Fibroblast of skin of right quadriceps (primary cell): ENCODE results near the gene NLRP6.
A peak's percentile ranks its signal among the peaks of the same experiment; 100 is the strongest.
"Not testable (repeated sequence)": the region's sequence is repeated elsewhere in the genome, so short reads cannot be mapped to it uniquely, and the experiment has no call there.

ENCODE experiments used
- DNase-seq: peaks from one replicate; pipeline ENCODE4 v3.0.0-alpha.2; 2013

Gene NLRP6

GRCh38 chr11:282630-283360 lies 4.6 kb downstream of the NLRP6 start:
- DNase-seq: no peak

DNA sequence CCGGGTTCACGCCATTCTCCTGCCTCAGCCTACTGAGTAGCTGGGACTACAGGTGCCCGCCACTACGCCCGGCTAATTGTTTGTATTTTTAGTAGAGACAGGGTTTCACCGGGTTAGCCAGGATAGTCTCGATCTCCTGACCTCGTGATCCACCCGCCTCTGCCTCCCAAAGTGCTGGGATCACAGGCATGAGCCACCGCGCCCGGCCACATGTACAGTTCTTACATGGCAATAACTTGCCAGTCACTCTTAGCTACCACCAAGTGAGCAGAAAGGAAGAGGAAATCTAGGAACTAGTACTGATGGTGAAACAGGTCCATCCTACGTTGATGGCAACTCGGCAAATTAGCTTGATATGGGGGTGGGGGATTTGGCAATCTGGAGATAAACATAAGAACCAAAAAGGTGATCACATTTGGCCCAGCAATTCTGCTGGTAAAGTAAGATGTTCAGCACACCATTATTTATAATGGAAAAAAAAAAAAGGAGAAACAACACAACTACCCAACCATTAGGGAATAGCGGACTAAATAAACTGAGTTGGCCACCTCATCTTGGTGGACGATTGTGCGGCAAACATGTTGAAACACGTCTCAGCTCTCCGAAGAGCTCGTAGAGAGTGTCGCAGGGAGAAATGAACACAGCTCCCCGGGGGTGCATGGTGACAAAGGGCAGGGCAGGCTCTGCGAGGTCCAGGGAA lies 5.3 kb downstream of the NLRP6 start:
- DNase-seq: no peak

DNA sequence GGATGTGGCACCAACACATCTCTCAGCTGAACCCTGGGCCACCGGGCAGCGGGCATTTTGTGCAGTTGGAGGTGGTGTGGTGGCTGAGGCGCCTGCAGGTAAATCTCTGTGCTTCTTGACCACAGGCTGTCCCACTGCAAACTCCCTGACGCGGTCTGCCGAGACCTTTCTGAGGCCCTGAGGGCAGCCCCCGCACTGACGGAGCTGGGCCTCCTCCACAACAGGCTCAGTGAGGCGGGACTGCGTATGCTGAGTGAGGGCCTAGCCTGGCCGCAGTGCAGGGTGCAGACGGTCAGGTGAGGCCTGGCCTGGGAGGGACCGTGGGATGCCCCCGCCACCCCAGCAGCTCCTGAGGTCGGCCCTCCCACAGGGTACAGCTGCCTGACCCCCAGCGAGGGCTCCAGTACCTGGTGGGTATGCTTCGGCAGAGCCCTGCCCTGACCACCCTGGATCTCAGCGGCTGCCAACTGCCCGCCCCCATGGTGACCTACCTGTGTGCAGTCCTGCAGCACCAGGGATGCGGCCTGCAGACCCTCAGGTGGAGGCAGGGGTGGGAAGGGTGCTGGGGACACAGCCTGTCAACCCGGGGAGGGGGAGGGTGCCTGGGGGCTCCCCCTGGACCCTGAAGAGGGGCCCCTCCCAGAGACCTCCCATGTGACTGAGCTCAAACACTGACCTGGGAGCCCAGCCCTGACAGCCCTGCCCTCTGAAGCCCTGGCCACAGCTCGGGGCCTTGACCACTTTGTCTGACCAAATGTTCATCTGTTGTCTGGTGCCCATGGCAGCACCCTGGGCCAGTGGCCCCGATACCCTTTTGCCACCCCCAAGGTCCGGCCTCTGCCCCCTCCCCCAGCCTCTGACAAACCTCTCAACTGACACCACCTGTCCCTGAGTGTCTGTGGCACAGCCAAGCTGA lies 6.2 kb downstream of the NLRP6 start:
- no peak for DNase-seq

DNA sequence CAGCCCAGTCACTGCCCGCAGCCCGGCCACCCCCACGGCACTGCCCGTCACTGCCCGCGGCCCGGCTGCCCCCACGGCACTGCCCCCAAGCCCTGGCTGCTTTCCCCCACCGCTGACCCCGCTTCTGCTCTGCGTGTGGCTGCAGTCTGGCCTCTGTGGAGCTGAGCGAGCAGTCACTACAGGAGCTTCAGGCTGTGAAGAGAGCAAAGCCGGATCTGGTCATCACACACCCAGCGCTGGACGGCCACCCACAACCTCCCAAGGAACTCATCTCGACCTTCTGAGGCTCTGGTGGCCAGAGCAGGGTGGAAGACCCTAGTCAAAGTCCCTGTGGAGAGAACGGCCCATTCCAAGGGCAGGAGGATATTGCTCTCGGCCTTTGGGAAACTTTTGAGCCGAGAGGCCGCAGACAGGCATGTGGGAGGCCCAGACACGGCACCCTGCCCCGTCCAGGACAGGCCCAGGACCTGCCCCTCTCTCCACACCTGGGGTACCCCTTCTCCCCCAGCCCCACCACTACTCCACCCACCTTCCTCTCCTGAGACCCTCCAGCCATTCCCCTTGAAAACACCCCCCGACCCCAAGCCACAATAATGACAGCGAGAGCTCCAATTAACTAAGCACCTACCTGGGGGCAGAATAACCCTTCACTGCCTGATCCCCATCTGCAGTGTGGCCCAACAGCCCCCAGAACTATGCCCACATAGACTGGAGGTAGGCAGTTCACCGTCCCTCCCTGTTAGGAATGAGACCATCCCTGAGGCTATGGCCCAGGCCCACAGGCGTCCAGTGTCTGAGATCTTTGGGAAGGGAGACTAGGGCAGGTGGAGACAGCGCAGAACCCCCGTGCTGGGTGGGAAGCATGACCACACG lies 7.0 kb downstream of the NLRP6 start:
- DNase-seq: no peak

DNA sequence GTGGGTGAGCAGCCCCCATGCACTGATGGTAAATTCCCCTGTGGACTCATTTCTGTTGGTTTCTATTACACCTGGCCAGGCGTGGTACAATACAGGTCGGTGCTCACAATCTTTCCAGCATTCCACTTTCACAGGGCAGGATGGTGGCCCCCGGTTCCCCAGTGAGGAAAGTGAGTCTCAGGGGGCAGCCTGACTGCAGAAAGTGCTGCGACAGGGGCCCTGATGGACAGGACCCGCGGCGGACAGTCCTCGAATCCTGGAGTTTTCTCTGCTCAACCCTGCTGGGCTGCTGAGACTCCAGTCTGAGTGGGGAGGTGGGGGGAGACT lies 7.7 kb downstream of the NLRP6 start:
- no peak for DNase-seq

- not testable (repeated sequence) for DNase-seq
Observed at GRCh38 chr11:286977-287820, 9.0 kb downstream of the NLRP6 start.

- no peak for DNase-seq
Observed at GRCh38 chr11:287821-288477, 9.7 kb downstream of the NLRP6 start.

DNA sequence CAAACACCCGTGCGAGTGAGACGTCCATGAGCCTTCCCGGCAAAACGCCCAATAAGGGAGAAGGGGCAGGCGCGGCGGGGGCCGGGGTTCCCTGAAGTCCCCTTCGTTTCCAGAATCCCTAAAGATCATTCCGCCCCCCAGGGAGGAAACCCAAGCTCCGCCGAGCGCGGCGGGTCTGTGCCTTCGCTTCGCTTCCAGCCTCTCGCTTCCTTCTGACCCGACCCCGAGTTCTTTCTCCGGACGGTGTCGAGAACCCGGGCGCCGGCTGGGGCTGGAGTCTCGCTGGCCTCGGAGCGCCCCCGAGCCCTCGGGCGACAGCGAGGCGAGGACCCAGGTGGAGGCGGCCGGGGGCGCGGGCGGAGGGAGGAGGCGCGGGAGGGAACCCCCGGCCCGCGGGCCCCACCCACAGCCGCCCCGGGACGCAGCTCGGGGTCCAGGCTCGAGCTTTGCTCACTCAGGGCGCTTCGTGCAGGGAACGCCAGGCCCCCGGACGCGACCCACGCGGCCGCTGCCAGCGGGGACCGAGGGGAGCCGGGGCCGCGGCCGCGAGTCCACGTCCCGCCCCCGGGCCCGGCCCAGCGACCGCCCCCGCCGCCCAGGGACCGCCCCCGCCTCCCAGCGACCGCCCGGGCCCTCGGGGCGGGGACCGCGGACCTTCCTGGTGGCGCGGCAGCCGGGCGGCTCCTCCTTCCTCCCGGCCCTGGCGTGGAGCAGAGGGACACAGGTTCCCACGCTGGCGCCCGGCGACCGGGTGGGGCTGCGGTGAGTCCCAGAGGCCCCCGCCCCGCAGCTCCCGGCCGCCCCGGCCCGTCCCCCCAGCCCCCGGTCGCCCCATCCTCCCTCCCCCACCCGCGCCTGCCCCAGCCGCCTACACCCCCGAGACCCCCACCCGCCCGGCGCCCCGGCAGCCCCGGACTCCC lies 10.5 kb downstream of the NLRP6 start, which contains the start of gene PGGHG:
PGGHG (plus strand) TSS at position 649 of the 920 bp plus-strand sequence. CDS start 691 bp downstream, outside the sequence.
- DNase-seq: peak; percentile 34

GRCh38 chr11:289398-289711 lies 11.1 kb downstream of the NLRP6 start:
- DNase-seq: no peak

- DNase-seq: no peak
Observed at GRCh38 chr11:289712-290620, 11.8 kb downstream of the NLRP6 start.

DNA sequence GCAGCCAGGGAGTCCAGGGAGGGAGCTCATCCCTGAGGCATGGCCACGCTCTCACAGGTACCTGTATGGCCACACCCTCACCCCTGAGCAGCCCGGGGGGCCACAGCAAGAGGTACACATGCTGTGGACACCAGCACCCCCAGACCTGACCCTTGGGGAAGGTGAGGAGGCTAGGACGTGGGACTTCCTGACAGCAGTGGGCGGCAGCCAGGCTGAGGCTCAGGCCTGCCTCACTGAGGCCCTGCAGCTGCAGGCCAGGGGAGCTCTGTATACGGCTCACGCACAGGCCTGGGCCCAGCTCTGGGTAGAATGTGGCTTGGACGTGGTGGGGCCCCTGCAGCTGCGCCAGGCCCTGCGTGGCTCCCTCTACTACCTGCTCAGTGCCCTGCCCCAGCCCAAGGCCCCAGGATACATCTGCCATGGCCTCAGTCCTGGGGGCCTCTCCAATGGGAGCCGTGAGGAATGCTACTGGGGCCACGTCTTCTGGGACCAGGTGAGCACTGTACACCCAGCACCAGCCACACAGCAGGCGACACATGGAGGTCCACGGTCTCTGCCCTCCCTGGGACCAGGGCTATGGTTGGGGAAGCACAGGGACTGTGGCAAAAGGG lies 12.5 kb downstream of the NLRP6 start:
- no peak for DNase-seq

DNA sequence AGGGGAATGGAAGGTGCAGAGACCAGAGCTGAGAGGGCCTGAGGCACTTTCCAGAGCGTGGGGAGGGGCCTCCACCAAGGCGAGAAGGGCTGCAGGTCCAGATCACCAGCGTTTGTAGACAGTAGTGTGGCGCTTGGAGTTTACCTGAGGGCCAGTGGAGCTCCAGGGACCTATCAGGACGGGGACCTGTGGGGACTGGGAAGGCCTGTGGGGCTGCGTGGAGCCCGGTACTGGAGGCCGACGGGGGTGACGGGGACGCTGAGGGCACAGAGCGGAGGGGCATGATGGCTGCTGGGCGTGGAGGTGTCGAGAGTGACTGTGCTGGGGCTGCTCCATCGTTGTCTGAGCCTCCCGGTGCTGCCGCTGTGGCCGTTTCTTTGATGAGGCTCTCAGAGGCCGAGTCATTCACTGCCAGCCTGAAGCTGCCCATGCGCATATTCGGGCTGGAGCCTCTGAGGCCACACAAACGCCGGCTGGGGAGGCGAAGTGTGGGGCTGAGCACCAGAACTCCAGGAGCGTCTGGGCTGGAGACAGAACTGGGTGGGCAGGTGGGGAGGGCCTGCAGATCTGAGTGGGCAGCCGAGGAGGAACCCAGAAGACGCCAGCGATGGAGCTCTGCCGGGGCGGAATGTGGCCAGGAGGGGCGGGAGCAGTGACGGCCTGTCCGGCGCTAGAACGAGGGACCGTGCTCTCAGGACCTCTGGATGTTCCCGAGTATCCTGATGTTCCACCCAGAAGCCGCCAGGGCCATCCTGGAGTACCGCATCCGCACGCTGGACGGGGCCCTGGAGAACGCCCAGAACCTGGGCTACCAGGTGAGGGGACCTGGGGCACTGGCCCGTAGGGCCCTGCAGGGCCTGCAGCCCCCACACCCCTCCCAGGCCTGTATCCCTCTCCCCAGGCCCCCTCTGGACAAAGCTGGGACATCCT lies 13.3 kb downstream of the NLRP6 start:
- no peak for DNase-seq

GRCh38 chr11:292211-293121 lies 14.3 kb downstream of the NLRP6 start:
- DNase-seq: no peak

- no peak for DNase-seq
Observed at GRCh38 chr11:293271-293851, 15.2 kb downstream of the NLRP6 start.

GRCh38 chr11:293852-294661 lies 15.8 kb downstream of the NLRP6 start:
- DNase-seq: no peak
